ENCODE measurements around the gene ZNF609.
"Not testable (repeated sequence)": the region's sequence is repeated elsewhere in the genome, so short reads cannot be mapped to it uniquely, and the experiment has no call there.

Gene ZNF609

DNA sequence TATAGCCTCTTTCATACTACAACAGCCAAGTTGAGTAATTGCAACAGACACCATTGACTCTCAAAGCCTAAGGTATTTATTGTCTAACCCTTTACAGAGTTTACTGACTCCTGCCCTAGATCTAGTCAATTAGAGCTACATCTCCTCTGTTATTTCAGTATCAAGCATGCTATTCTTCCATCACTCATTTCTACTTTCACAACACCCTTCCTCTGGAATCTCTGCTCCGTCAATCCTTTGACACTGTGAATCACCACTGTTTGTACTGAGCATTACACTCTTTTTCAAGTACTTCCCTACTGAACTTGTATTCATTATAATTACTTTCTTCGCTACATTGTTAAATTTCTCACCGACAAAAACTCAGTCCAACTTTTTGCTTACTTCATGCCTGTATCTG, 121.8 kb downstream of the ZNF609 start:
- no peak for DNase-seq (ENCODE audit: extremely low read depth, low read depth)
- TF ChIP-seq, protein P1, sequence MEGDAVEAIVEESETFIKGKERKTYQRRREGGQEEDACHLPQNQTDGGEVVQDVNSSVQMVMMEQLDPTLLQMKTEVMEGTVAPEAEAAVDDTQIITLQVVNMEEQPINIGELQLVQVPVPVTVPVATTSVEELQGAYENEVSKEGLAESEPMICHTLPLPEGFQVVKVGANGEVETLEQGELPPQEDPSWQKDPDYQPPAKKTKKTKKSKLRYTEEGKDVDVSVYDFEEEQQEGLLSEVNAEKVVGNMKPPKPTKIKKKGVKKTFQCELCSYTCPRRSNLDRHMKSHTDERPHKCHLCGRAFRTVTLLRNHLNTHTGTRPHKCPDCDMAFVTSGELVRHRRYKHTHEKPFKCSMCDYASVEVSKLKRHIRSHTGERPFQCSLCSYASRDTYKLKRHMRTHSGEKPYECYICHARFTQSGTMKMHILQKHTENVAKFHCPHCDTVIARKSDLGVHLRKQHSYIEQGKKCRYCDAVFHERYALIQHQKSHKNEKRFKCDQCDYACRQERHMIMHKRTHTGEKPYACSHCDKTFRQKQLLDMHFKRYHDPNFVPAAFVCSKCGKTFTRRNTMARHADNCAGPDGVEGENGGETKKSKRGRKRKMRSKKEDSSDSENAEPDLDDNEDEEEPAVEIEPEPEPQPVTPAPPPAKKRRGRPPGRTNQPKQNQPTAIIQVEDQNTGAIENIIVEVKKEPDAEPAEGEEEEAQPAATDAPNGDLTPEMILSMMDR (IDR thresholded peaks at IDR 0.05; ENCODE audit: low read depth, low read length): no peak

DNA sequence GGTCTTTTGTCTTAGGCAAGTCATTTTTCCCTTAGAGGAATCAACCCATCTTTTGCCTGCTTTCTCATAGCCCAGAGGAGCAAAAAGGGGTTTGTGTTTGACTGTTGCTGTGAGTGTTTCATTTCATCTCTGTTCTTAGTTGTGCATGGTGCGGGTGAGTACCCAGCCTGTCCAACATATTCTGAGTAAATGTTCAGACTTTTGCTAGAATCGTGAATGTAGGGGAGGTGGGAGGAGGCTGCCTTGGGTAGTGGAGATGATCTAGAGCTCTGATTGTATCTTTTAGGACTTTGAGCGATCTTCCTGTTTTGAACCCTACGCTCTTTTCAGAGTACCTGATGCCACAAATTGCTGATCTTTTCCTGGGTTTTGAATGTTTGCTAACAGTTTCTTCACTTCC, 123.1 kb downstream of the ZNF609 start:
- TF ChIP-seq, protein P1 (IDR thresholded peaks at IDR 0.05; ENCODE audit: low read depth, low read length): no peak
- DNase-seq (ENCODE audit: extremely low read depth, low read depth): no peak

DNA sequence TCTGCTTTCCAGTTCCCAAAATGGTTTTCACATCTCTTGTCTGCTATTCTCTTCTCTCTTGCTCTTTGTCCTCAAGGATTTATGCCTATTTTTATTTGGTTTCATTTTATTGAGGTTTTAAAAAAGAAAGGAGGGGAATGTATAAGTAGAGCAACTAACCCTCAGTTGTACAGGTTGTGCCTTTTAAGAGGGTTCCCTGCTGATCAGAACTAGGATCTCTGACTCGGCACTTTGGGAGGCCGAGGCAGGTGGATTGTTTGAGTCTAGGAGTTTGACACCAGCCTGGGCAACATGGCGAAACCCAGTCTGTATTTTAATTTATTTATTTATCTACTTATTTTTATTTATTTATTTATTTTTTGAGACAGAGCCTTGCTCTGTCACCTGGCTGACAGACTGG, 123.6 kb downstream of the ZNF609 start:
- TF ChIP-seq, protein P1 (IDR thresholded peaks at IDR 0.05; ENCODE audit: low read depth, low read length): no peak
- no peak for DNase-seq (ENCODE audit: extremely low read depth, low read depth)

DNA sequence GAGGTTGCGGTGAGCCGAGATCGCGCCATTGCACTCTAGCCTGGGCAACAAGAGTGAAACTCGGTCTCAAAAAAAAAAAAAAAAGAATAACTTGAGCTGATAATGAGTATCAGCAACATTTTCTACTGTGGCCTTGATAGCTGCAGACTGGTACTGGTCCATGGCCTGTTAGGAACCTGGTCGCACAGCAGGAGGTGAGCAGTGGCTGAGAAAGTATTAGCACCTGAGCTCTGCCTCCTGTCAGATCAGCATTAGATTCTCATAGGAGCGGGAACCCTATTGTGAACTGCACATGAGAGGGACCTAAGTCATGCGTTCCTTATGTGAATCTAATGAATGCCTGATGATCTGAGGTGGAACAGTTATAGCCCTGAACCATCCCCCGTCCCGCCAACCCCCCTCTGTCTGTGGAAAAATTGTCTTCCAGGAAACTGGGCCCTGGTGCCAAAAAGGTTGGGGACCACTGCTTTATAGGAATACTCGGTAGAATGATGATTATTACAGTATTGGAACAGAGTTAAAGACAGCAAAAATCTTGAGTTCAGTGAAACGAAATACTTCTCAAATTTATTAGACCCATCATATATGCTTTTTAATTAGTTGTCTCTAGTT, 126.0 kb downstream of the ZNF609 start:
- no peak for DNase-seq (ENCODE audit: extremely low read depth, low read depth)
- TF ChIP-seq, protein P1 (IDR thresholded peaks at IDR 0.05; ENCODE audit: low read depth, low read length): no peak

DNA sequence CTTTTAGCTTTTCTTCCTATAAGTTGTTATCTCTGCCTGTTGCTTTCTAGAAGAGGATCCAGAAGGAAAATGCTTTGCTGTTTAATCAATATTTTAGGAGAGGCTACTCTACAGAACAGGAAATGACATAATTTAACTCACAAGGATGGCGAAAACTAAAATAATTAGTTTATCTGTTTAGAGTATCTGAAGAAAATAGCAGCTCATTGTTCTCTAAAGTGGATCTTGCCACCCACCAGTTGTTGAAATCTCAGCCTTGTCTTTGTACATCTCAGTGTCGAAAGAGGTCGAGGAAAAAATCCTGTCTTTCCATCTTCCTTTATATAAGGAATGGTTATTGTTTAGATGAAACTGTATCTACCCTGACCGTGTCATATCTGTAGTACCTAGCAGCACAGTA, 126.6 kb downstream of the ZNF609 start:
- DNase-seq (ENCODE audit: extremely low read depth, low read depth): no peak
- TF ChIP-seq, protein P1 (IDR thresholded peaks at IDR 0.05; ENCODE audit: low read depth, low read length): no peak

DNA sequence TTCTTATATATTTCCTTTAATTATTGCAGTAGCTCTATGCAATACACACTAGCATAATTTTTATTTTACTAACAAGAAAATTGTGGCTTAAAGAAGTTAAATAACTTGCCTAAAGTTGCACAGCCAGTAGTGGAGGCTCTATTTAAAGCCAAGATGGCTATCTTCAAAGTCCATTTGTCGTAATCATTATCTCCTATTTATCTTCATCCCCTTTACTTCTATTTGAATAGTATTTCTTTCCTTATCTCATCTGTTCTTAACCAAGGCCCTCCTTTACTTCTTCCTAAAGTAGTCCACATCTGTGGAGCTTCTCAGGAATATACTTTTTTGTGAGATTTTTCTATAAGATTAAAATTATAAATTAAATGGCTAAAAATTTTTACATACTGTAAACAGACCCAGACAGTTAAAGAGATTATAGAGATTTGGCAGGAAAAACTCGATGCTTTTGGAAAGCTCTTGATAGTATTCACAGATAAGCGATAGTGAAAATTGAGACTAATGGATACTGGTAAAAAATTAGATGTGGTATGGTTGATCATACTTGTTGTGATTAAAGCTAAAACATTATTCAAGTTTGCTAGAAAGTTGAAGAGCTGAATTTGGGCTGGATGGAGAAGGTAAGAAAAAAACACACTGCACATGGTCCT, 129.2 kb downstream of the ZNF609 start:
- no peak for DNase-seq (ENCODE audit: extremely low read depth, low read depth)
- TF ChIP-seq, protein P1 (IDR thresholded peaks at IDR 0.05; ENCODE audit: low read depth, low read length): no peak

DNA sequence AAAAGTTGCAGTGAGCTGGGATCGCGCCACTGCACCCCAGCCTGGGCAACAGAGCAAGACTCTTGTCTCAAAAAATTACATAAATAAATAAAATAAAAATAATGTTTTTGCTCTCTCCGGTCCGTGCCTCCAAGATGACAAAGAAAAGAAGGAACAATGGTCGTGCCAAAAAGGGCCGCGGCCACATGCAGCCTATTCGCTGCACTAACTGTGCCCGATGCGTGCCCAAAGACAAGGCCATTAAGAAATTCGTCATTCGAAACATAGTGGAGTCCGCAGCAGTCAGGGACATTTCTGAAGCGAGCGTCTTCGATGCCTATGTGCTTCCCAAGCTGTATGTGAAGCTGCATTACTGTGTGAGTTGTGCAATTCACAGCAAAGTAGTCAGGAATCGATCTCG, 132.5 kb downstream of the ZNF609 start:
- not testable (repeated sequence) for DNase-seq (ENCODE audit: extremely low read depth, low read depth)
